ENCODE data around the gene RNF112. TPM values are rescaled to one million over a fixed set of nuclear protein-coding genes. Genes with fewer than 3 reads are reported as not detected.
A peak's percentile ranks its signal among the peaks of the same experiment; 100 is the strongest.

The RNF112 gene
- total RNA-seq, 3 donors from 2014 or later, result 2.4 to 13.4 (median 3.4) TPM

GRCh38 chr17:19366637-19366972 is 44.4 kb upstream of the RNF112 start:
- intact Hi-C loops (cut with DNase I, micrococcal nuclease), result loop anchor here (10.0 kb wide), 1 partner anchor 398 kb away; no protein-coding TSS in a partner anchor
- no peaks in the 10 kb centered on the region for H3K36me3 ChIP-seq (ENCODE audit: low read depth)
- no peak for TF ChIP-seq CTCF (IDR thresholded peaks at IDR 0.05)
- peaks cover 16% of the 10 kb centered on the region for H3K4me1 ChIP-seq (ENCODE audit: low read depth)
- no peaks in the 10 kb centered on the region for H3K9me3 ChIP-seq
- no peak overlapping the region for H3K4me3 ChIP-seq
- no peak for ATAC-seq
- no peak for DNase-seq

DNA sequence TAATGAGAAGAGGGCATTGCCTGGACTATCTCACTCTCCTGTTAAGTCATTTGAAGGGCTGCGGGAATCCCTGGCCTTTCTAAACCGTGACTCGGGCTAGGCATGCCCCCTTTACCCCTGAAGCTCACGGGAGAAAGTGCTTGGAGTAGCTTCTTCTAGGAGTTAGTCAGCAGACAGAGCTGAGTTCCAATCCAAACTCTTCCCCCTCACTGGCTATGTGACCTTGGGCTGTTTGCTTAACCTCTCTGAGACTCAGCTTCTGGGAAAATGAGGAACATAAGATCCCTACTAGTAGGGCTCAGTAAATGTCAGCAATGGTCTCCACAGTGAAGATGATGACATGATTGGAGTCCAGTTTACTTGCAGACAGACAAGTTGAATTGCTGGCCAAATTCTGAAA is 42.8 kb upstream of the RNF112 start:
- H3K4me1 ChIP-seq (ENCODE audit: low read depth), result peaks cover 8% of the 10 kb centered on the region
- no peak overlapping the region for H3K4me3 ChIP-seq
- H3K36me3 ChIP-seq (ENCODE audit: low read depth), result no peaks in the 10 kb centered on the region
- TF ChIP-seq CTCF (IDR thresholded peaks at IDR 0.05), result no peak
- no peak for DNase-seq
- ATAC-seq, result no peak
- intact Hi-C loops (cut with DNase I, micrococcal nuclease), result loop anchor here (10.0 kb wide), 1 partner anchor 397 kb away; no protein-coding TSS in a partner anchor
- no peaks in the 10 kb centered on the region for H3K9me3 ChIP-seq

DNA sequence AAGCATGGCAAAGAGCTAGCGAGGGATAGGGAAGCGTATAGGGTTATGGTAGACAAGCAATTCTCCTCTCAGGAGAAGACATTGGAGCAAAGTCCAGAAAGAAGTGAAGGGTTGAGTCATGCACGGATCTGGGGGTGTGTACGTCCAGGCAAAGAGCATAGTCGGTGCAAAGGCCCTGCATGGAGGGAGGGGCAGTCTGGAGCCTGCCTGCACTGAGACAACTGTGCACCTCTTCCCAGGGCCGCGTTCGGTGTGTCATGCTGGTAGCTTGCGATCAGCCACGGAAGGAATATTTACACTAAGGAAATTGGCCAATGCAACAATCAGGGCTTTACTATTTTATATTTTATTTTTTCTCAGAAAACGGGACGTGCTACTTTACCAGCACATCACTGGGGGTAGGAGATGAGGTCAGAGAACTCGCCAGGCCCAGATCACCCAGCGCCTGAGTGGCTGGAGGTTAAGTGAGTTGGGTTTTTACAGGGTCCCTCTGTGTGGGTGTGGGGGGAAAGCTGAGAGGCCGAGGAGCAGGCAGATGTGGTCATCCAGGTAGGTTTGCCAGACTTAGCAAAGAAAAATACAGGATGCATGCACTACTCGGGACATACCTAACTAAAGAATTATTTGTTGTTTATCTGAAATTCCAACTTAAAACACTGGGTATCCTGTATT is 41.8 kb upstream of the RNF112 start:
- DNase-seq, result peak in 2 of 3 donors; percentile 48 to 68
- Histone ChIP-seq H3K4me3 (no peak overlapping the region), H3K4me1 (ENCODE audit: low read depth) (peaks cover 8% of the 10 kb centered on the region), H3K36me3 (ENCODE audit: low read depth) (no peaks in the 10 kb centered on the region), H3K9me3 (no peaks in the 10 kb centered on the region)
- intact Hi-C loops (cut with DNase I, micrococcal nuclease), result loop anchor here (10.0 kb wide), 1 partner anchor 396 kb away; no protein-coding TSS in a partner anchor
- no peak for TF ChIP-seq CTCF (IDR thresholded peaks at IDR 0.05)
- peak; percentile 89 for ATAC-seq

GRCh38 chr17:19369846-19370492 is 41.1 kb upstream of the RNF112 start:
- Histone ChIP-seq H3K9me3 (no peaks in the 10 kb centered on the region), H3K36me3 (ENCODE audit: low read depth) (no peaks in the 10 kb centered on the region), H3K4me3 (no peak overlapping the region), H3K4me1 (ENCODE audit: low read depth) (peaks cover 8% of the 10 kb centered on the region)
- intact Hi-C loops (cut with DNase I, micrococcal nuclease), result loop anchor here (10.0 kb wide), 1 partner anchor 395 kb away; no protein-coding TSS in a partner anchor
- no peak for TF ChIP-seq CTCF (IDR thresholded peaks at IDR 0.05)
- DNase-seq, result peak in 1 of 3 donors; percentile 60
- ATAC-seq, result peak; percentile 75

DNA sequence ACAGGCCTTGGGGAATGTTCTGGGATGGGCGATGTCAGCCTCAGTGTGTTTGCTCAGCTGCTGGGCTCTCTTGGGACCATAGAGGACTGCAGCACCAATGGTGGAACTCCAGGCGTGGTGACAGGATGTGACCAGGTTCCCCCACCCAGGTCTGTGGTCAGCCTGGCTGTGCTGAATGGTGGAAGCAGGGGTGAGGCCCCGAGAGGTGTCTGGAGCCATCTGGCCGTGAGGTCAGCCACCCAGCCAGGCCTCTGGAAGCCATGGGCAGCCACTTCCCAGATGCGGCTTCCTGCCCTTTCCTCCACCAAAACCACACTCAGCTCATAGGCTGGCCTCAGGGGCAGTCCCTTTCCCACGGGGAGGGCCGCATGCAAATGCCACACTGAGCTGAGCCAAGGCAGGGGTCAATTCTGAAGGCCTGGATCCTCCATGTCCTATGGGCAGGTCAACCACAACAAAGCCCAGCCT is 40.5 kb upstream of the RNF112 start:
- DNase-seq (no peak), ATAC-seq (peak; percentile 15)
- H3K36me3 ChIP-seq (ENCODE audit: low read depth), result no peaks in the 10 kb centered on the region
- TF ChIP-seq CTCF (IDR thresholded peaks at IDR 0.05), result no peak
- peaks cover 8% of the 10 kb centered on the region for H3K4me1 ChIP-seq (ENCODE audit: low read depth)
- no peak overlapping the region for H3K4me3 ChIP-seq
- H3K9me3 ChIP-seq, result no peaks in the 10 kb centered on the region
- intact Hi-C loops (cut with DNase I, micrococcal nuclease), result no loop called here

Measured in mucosa of descending colon (tissue), 3 donors.